ENCODE results near the gene PDE1C. TPM values are rescaled to one million over a fixed set of nuclear protein-coding genes. Genes with fewer than 3 reads are reported as not detected.
"Not testable (repeated sequence)": the region's sequence is repeated elsewhere in the genome, so short reads cannot be mapped to it uniquely, and the experiment has no call there.

The PDE1C gene
- total RNA-seq, 4 donors from 2014 or later, result 0.19 to 14.5 (median 2.9) TPM

DNA sequence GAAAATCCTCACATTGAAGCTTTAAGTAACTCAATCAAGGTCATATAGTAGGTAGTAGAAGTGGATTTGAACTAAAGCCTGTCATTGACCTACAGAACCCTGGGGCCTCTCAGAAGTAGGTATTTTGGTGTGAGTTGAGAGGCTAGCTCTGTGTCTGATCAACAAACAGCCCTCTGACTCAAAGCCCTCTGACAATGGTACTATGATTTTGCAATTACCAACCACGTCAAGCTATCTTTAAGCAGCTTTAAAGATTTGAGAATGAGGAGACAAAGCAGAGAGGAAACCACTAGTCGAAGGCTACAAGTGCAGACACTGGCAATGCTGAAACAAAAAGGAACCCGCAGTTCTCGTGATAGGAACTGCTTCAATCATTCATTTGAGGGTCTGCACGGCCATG lies 19.0 kb upstream of the PDE1C start:
- Histone ChIP-seq H3K4me1 (peaks cover 4 to 17% (median 6%) of the 10 kb centered on the region in 3 donors), H3K9me3 (no peaks in the 10 kb centered on the region), H3K36me3 (no peaks in the 10 kb centered on the region), H3K27me3 (no peaks in the 10 kb centered on the region), H3K4me3 (no peak overlapping the region), H3K27ac (no peak overlapping the region)
- no peak for TF ChIP-seq POLR2A (IDR thresholded peaks at IDR 0.05)
- TF ChIP-seq CTCF (IDR thresholded peaks at IDR 0.05), result no peak
- intact Hi-C loops (cut with DNase I), result no loop called here
- 79 to 83% methylated on average over 5 of the region's 5 CpGs for WGBS, 2 donors
- DNase-seq, result no peak

- H3K4me3 ChIP-seq, result no peak overlapping the region
- no peak overlapping the region for H3K27ac ChIP-seq
- DNase-seq, result no peak
- TF ChIP-seq CTCF (IDR thresholded peaks at IDR 0.05), result no peak
- intact Hi-C loops (cut with DNase I), result no loop called here
- H3K36me3 ChIP-seq, result no peaks in the 10 kb centered on the region
- H3K4me1 ChIP-seq, result peaks cover 4 to 13% (median 4%) of the 10 kb centered on the region in 3 donors
- WGBS, 2 donors, result 64 to 74% methylated on average over 10 to 14 of the region's 18 CpGs
- H3K9me3 ChIP-seq, result no peaks in the 10 kb centered on the region
- no peaks in the 10 kb centered on the region for H3K27me3 ChIP-seq
Observed at GRCh38 chr7:32088451-32088881, 18.3 kb upstream of the PDE1C start.

- no peaks in the 10 kb centered on the region for H3K27me3 ChIP-seq
- no peak overlapping the region for H3K4me3 ChIP-seq
- 69 to 80% methylated on average over 3 to 5 of the region's 6 CpGs for WGBS, 2 donors
- intact Hi-C loops (cut with DNase I), result no loop called here
- DNase-seq, result no peak
- H3K27ac ChIP-seq, result no peak overlapping the region
- TF ChIP-seq POLR2A (IDR thresholded peaks at IDR 0.05), result no peak
- TF ChIP-seq CTCF (IDR thresholded peaks at IDR 0.05), result no peak
- no peaks in the 10 kb centered on the region for H3K36me3 ChIP-seq
- no peaks in the 10 kb centered on the region for H3K9me3 ChIP-seq
- no peaks in the 10 kb centered on the region for H3K4me1 ChIP-seq
Observed at GRCh38 chr7:32079510-32079909, 9.3 kb upstream of the PDE1C start.

DNA sequence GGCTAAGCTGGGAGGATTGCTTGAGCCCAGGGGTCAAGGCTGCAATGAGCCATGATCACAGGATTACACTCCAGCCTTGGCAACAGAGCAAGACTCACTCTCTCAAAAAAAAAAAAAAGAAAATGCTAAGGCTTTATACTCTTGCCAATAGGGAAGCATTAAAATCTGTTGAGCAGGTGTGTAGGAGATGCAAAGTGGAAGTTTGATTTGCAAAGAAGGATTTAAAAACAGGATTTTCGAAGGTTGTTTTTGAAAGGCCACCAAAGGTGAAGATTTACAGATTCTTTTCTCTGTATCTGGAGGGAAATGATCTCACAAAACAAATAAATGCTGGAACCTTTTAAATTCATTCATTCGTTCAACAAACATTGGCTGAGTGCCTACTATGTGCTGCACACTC lies 8.6 kb upstream of the PDE1C start:
- TF ChIP-seq CTCF (IDR thresholded peaks at IDR 0.05), result no peak
- WGBS, 2 donors, result 26 to 30% methylated on average over 2 of the region's 2 CpGs
- H3K4me1 ChIP-seq, result no peaks in the 10 kb centered on the region
- no peaks in the 10 kb centered on the region for H3K36me3 ChIP-seq
- intact Hi-C loops (cut with DNase I), result no loop called here
- H3K27ac ChIP-seq, result no peak overlapping the region
- no peaks in the 10 kb centered on the region for H3K9me3 ChIP-seq
- DNase-seq, result no peak
- no peaks in the 10 kb centered on the region for H3K27me3 ChIP-seq
- no peak overlapping the region for H3K4me3 ChIP-seq

DNA sequence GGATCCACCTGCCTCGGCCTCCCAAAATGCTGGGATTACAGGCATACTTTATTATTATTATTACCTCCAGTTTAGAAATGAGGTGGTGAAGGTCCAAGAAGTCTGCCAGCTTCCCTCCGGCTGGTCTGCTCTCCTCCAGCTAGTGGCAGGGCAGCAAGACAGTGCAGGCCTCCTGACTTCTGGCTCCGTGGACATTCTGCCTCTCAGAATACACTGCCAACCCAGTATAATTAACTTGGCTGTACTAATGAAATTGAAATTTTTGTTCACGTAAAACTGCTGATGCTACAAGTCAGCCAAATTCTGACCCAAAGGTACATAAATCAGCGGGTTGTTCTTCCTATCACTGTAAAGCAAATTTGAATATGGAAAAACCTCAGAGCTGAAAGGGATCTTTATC lies 7.6 kb upstream of the PDE1C start:
- H3K36me3 ChIP-seq, result no peaks in the 10 kb centered on the region
- no peak for DNase-seq
- TF ChIP-seq CTCF (IDR thresholded peaks at IDR 0.05) (no peak), POLR2A (IDR thresholded peaks at IDR 0.05) (no peak)
- H3K4me3 ChIP-seq, result no peak overlapping the region
- no peaks in the 10 kb centered on the region for H3K9me3 ChIP-seq
- H3K27me3 ChIP-seq, result peaks cover 0 to 2% (median 0%) of the 10 kb centered on the region in 4 donors
- intact Hi-C loops (cut with DNase I), result no loop called here
- no peaks in the 10 kb centered on the region for H3K4me1 ChIP-seq
- 72 to 78% methylated on average over 3 to 5 of the region's 5 CpGs for WGBS, 2 donors
- H3K27ac ChIP-seq, result no peak overlapping the region

DNA sequence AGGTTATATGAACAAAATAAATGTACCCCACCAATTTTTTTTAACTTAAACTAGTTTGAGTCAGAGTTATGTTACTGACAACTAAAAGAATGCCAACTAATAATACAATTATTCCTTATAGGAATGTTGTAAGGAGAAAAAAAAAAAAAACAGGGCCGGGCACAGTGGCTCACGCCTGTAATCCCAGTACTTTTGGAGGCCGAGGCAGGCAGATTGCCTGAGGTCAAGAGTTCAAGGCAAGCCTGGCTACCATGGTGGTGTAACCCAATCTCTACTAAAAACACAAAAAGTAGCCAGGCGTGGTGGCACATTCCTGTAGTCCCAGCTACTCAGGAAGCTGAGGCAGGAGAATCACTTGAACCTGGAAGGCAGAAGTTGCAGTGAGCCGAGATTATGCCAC lies 6.6 kb upstream of the PDE1C start:
- H3K4me1 ChIP-seq; H3K36me3 ChIP-seq; H3K9me3 ChIP-seq; H3K27ac ChIP-seq; DNase-seq; intact Hi-C loops (cut with DNase I); H3K4me3 ChIP-seq: not testable (repeated sequence)
- 42 to 66% methylated on average over 5 of the region's 5 CpGs for WGBS, 2 donors
- peaks cover 0 to 12% (median 0%) of the 10 kb centered on the region in 4 donors for H3K27me3 ChIP-seq
